ENCODE measurements around the gene ASPRV1. TPM values are rescaled to one million over a fixed set of nuclear protein-coding genes. Genes with fewer than 3 reads are reported as not detected.
"Not testable (repeated sequence)": the region's sequence is repeated elsewhere in the genome, so short reads cannot be mapped to it uniquely, and the experiment has no call there.

The ASPRV1 gene
- total RNA-seq, 1 experiment from 2014 or later, result 0.66 TPM

GRCh38 chr2:70002241-70002899 is 40.9 kb upstream of the ASPRV1 start:
- TF ChIP-seq, protein P1, sequence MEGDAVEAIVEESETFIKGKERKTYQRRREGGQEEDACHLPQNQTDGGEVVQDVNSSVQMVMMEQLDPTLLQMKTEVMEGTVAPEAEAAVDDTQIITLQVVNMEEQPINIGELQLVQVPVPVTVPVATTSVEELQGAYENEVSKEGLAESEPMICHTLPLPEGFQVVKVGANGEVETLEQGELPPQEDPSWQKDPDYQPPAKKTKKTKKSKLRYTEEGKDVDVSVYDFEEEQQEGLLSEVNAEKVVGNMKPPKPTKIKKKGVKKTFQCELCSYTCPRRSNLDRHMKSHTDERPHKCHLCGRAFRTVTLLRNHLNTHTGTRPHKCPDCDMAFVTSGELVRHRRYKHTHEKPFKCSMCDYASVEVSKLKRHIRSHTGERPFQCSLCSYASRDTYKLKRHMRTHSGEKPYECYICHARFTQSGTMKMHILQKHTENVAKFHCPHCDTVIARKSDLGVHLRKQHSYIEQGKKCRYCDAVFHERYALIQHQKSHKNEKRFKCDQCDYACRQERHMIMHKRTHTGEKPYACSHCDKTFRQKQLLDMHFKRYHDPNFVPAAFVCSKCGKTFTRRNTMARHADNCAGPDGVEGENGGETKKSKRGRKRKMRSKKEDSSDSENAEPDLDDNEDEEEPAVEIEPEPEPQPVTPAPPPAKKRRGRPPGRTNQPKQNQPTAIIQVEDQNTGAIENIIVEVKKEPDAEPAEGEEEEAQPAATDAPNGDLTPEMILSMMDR (IDR thresholded peaks at IDR 0.05; ENCODE audit: insufficient read depth in 1 of 2, low read depth in 1 of 2, low read length in 1 of 2, severe bottlenecking in 1 of 2, unreplicated experiment in 1 of 2), result no peak
- Mint-ChIP-seq H3K27ac (ENCODE audit: unreplicated experiment) (no peak overlapping the region), H3K4me1 (ENCODE audit: low read depth, unreplicated experiment) (peaks cover 7% of the 10 kb centered on the region), H3K36me3 (ENCODE audit: insufficient read depth, unreplicated experiment) (peaks cover 5% of the 10 kb centered on the region), H3K9me3 (ENCODE audit: unreplicated experiment) (no peaks in the 10 kb centered on the region), H3K4me3 (ENCODE audit: unreplicated experiment) (no peak overlapping the region), H3K27me3 (ENCODE audit: insufficient read depth, unreplicated experiment) (no peaks in the 10 kb centered on the region)
- ChIA-PET CTCF (no interaction called here), POLR2A (no interaction called here)
- no peaks in the 10 kb centered on the region for H3K9me3 ChIP-seq
- no peaks in the 10 kb centered on the region for H3K27me3 ChIP-seq (replicated peaks; ENCODE audit: control insufficient read depth, insufficient read depth, low read length)
- intact Hi-C loops (cut with micrococcal nuclease; ENCODE audit: unreplicated experiment), result no loop called here
- peak in 1 of 2 experiments; percentile 9 for DNase-seq
- BruUV-seq (replicated peaks), result no TSS peak
- no peaks in the 10 kb centered on the region for H3K36me3 ChIP-seq (ENCODE audit: control insufficient read depth, insufficient read depth, low read length)
- H3K4me1 ChIP-seq, result no peaks in the 10 kb centered on the region
- no peak overlapping the region for H3K4me3 ChIP-seq (ENCODE audit: low read depth, low read length)

- H3K36me3 ChIP-seq (ENCODE audit: control insufficient read depth, insufficient read depth, low read length); BruUV-seq (replicated peaks); intact Hi-C loops (cut with micrococcal nuclease; ENCODE audit: unreplicated experiment); POLR2A ChIA-PET; H3K4me3 Mint-ChIP-seq (ENCODE audit: unreplicated experiment); H3K4me1 ChIP-seq; H3K27me3 Mint-ChIP-seq (ENCODE audit: insufficient read depth, unreplicated experiment); H3K4me1 Mint-ChIP-seq (ENCODE audit: low read depth, unreplicated experiment); H3K27ac Mint-ChIP-seq (ENCODE audit: unreplicated experiment); H3K36me3 Mint-ChIP-seq (ENCODE audit: insufficient read depth, unreplicated experiment); H3K9me3 ChIP-seq; H3K9me3 Mint-ChIP-seq (ENCODE audit: unreplicated experiment); H3K27me3 ChIP-seq (replicated peaks; ENCODE audit: control insufficient read depth, insufficient read depth, low read length); H3K4me3 ChIP-seq (ENCODE audit: low read depth, low read length): not testable (repeated sequence)
- CTCF ChIA-PET, result interaction anchor here (0.6 kb wide), 1 partner anchor 48 kb away, joined by 3 read pairs; no protein-coding TSS in a partner anchor
- DNase-seq, result peak in 1 of 2 experiments; percentile 10
Measured at GRCh38 chr2:70000529-70000928, 39.1 kb upstream of the ASPRV1 start.

DNA sequence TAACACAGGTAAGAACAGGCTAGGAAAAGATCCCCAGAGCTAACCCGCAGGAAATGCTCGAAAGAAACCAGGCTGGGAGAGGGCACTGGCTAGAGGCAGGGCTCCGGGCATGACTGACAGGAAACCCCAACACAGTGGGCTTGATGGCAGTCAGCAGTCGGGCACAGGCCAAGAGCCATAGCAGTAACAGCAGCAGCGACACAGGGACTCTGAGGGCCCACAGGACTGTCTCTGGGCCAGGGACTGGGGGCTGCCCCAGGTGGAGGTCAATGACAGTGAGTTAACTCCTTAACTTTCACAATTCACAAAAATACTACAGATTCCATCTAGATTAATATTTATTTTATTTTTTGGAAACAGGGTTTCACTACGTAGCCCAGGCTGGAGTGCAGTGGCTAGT is 37.3 kb upstream of the ASPRV1 start:
- Histone ChIP-seq H3K27me3 (replicated peaks; ENCODE audit: control insufficient read depth, insufficient read depth, low read length) (no peaks in the 10 kb centered on the region), H3K36me3 (ENCODE audit: control insufficient read depth, insufficient read depth, low read length) (no peaks in the 10 kb centered on the region), H3K4me3 (ENCODE audit: low read depth, low read length) (no peak overlapping the region), H3K9me3 (no peaks in the 10 kb centered on the region), H3K4me1 (no peaks in the 10 kb centered on the region)
- intact Hi-C loops (cut with micrococcal nuclease; ENCODE audit: unreplicated experiment), result no loop called here
- POLR2A ChIA-PET, result no interaction called here
- CTCF ChIA-PET, result interaction anchor here (0.6 kb wide), 1 partner anchor 84 kb away, joined by 8 read pairs; no protein-coding TSS in a partner anchor
- DNase-seq, result peak in 1 of 2 experiments; percentile 18
- TF ChIP-seq, protein P1 (IDR thresholded peaks at IDR 0.05; ENCODE audit: insufficient read depth in 1 of 2, low read depth in 1 of 2, low read length in 1 of 2, severe bottlenecking in 1 of 2, unreplicated experiment in 1 of 2), result no peak
- Mint-ChIP-seq H3K27ac (ENCODE audit: unreplicated experiment) (no peak overlapping the region), H3K4me3 (ENCODE audit: unreplicated experiment) (no peak overlapping the region), H3K9me3 (ENCODE audit: unreplicated experiment) (no peaks in the 10 kb centered on the region), H3K36me3 (ENCODE audit: insufficient read depth, unreplicated experiment) (peaks cover 5% of the 10 kb centered on the region), H3K27me3 (ENCODE audit: insufficient read depth, unreplicated experiment) (no peaks in the 10 kb centered on the region), H3K4me1 (ENCODE audit: low read depth, unreplicated experiment) (peaks cover 7% of the 10 kb centered on the region)
- BruUV-seq (replicated peaks), result no TSS peak
